GM18519 (cell line): ENCODE measurements around the gene ATCAY.
"Not testable (repeated sequence)": the region's sequence is repeated elsewhere in the genome, so short reads cannot be mapped to it uniquely, and the experiment has no call there.

ENCODE experiments used
- ATAC-seq: cut with Tn5 transposase; IDR thresholded peaks from one replicate; pipeline ENCODE4 v1.9.1; 2021; ENCODE audit warnings: mild to moderate bottlenecking, moderate library complexity; ENCODE audit not compliant: unreplicated experiment, low FRiP score

ATCAY gene

DNA sequence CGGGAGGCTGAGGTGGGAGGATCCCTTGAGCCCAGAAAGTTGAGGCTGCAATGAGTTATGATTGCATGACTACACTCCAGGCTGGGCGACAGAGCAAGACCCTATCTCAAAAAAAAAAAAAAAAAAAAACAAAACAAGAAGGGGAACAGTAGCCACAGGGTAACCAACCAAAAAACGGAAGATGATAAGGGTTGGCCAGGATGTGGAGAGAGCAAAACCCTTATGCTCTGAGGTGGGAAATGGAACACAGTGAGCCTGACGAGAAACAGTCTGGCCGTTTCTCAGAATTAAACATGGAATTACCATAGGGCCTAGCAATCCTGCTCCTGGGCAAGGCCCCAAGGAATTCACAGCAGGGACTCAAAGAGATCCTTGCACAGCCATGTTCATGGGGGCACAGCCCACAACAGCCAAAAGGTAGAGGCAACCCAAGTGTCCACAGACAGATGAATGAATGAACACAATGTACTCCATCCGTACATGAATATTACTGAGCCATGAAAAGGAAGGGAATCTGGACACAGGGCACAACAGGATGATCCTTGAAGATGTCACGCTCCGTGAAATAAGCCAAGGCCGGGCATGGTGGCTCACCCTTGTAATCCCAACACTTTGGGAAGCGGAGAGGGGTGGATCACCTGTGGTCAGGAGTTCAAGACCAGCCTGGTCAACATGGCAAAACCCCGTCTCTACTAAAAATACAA lies 63.7 kb downstream of the ATCAY start:
- ATAC-seq = no peak

DNA sequence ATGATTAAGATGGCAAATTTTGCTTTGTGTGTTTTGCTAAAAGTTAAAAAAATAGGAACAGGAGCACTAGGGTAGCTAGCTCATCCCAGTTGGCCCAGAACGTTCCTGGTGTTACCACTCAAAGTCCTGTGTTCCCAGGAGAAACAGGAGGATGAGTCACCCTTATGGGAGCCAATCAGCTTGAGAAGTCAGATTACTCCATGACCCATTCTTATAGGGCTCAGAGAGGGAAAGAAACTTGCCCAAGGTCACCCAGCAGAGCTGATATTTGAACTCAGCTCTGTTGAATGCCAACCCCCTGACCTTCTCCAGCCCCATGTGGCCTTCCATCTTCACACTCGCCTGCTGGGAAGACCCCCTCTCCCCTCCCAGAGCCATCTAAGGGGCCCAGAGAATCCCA lies 65.4 kb downstream of the ATCAY start:
- ATAC-seq = no peak

DNA sequence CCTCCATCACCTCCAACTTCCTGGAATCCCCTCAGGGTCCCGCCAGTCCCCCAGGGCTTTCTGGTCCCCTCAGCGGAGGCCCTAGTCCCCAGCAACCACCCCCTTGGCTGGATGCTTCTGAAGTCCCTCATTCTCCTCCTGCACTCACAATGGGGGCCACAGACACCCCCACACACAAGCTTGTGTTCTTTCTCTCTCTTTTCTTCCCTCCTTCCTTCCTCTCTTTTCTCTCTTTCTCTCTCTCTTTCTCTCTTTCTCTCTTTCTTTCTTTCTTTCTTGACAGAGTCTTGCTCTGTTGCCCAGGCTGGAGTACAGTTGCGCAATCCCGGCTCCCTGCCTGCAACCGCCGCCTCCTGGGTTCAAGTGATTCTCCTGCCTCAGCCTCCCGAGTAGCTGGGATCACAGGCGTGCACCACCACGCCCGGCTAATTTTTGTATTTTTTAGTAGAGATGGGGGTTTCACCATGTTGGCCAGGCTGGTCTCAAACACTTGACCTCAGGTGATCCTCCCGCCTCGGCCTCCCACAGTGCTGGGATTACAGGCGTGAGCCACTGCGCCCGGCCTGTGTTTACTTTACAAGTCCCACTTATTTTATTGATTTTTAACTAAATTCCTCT lies 66.9 kb downstream of the ATCAY start:
- not testable (repeated sequence) for ATAC-seq

DNA sequence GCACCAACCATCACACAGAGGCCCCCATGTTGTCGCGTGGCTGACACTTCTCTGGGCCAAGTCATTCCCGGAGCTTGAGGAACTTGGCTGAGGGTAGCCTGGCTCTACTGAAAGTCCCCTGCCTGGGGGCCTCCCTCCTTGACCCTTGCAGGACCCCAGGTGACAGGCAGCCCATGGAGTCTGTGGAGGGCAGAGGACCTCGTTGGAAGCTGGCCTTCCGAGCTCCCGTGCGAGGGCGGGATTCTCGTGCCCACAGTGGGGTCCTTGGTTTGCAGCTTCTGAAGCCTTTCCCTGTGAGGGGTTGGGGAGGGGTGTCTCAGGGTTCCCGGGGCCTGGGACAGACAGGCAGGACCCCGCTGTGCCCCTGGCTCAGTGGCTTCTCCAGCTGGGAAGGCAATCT lies 68.8 kb downstream of the ATCAY start:
- no peak for ATAC-seq

DNA sequence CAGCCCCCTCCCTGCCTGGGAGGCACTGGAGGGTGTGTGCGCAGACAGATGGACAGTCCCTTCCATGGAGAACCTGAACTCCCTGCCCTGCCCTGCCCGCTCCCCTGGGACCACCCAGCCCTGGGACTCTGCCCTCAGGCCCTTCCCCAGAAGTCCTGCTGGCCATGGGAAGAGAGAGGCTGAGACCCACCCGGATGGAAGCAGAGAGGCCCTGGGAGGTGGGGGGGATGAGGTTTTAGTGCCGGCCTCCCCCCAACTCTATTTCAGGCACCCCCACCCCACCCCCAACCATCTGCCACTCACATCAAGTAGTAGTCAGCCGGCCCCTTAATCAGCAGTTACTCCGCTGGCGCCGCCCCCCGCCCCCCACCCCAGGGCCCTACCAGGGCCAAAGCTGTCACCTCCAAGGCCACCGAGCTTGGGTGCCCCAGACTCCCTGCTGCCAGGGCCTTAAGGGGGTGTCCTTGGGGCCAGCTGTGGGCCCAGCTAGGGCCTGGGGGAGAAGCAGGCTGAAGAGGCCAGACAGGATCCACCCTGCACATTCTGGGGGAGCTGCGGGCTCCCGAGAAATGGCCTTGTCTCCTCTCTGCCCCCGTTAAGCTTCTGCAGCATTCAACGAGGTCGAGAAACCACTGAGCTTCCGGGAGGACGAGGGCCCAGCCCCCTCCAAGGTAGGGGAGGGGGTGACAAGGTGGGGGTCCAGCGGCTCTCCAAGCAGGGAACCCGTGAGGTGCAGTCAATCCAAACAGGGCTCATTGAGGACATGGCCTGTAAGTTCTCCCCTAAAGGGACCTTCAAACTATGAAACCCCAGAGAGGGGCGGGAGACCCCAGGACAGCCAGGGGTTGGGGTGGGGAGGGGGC lies 69.7 kb downstream of the ATCAY start:
- ATAC-seq = no peak

DNA sequence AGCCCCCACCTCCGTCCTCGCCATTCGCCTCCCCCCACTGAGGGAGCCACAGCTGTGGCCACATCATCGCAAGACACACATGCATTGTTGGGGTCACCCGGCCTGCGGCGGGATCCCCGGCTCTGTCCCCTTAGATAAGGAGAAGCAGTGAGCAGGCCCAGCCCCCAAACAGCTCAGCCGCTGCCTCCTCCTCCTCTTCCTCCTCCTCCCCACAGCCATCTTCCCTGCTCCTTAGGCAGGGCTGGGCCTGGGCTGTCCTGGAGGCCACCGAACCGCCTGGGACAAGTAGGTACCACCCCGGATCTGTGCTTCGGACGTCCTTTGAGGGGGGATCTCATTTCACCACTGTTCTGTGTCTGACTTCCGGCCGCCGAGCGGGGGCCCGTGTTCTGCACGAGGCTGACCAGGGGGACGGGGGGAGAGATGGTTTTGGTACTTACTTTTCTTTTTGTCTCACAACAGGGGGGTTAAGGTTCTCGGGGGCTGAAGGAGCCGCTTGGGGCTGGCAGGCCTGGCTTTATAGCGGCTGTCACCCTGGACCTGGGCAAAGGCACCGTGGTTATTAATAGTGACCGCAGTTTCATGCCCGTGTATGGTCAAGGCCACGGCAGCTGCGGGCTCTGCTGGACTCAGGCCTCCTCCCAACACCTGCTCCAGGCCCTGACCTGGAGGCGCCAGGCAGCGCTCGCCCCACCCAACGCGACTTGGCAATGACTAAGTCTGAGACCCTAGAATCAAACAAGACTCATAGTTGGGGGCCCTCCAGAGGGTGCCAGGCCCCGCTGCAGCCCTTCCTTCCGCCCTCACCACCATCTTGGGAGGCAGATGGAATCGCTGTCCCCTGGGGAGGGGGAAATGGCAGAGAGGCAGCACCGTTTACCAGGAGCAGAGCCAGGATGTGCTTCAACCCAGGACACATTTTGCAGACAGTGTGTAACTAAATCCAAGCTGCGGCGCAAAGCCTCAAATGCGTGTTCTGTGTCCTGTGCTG lies 70.7 kb downstream of the ATCAY start:
- no peak for ATAC-seq

DNA sequence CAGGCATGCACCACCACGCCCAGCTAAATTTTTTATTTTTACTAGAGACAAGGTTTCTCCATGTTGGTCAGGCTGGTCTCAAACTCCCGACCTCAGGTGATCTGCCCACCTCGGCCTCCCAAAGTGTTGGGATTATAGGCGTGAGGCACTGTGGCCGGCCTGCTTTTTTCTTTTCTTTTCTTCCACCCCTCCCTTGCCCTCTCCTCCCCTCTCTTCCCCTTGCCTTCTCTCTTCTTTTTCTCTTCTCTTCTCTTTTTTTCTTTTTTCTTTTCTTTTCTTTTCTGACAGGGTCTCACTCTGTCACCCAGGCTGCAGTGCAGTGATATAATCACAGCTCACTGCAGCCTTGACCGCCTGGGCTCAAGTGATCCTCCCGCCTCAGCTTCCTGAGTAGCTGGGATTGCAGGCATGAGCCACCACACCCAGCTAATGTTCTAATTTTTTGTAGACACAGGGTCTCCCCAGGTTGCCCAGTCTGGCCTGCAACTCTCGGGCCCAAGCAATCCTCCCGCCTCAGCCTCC lies 72.3 kb downstream of the ATCAY start:
- not testable (repeated sequence) for ATAC-seq

DNA sequence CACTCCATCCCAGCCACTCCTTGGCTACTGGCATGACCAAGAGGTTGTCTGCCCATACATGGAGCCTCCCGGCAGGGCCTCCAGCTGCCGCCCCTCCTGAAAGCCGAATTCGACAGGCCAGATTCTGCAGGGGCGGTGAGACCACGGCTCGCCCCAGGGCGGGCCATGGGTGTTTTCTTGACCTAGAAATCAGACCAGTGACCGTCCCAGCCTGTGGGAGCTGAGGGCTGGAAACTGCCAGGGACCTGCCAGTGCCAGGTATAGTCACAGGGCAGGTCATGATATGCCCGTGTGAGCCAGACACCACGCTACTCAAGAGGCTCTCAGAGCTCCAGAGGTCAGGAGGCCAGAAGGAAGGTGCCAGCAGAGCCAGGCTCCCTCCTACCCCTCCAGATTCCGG lies 73.6 kb downstream of the ATCAY start:
- ATAC-seq = no peak

DNA sequence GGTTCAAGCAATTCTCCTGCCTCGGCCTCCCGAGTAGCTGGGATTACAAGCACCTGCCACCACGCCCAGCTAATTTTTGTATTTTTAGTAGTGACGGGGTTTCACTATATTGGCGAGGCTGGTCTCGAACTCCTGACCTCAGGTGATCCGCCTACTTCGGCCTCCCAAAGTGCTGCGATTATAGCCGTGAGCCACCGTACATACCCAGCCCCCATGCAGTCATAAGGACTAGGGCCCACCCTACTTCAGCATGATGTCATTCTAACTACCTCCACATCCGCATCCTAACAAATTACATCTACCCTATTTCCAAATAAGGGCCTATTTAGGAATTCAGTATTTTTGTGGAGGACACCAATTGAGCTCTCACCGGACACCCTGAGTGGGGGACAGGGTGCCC lies 74.8 kb downstream of the ATCAY start:
- ATAC-seq = not testable (repeated sequence)

DNA sequence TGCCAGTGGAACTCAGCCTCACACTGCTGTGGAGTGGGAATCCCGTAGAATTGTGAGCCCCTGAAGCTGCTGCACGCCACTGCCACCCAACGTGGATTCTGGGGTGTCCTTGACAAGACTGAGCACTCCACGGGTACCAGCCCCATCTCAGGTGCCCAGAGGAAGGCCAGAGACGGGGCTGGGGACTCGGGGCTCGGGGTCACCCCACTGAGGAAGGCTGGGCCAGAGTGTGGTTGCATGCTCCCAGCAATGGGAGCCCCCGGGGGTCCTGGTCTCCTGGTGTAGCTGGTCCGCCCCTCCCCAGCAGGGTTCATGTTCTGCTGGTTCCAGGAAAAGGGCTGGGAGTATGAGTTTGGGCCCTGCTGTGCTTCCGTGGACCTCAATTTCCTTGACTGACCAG lies 75.2 kb downstream of the ATCAY start:
- no peak for ATAC-seq

DNA sequence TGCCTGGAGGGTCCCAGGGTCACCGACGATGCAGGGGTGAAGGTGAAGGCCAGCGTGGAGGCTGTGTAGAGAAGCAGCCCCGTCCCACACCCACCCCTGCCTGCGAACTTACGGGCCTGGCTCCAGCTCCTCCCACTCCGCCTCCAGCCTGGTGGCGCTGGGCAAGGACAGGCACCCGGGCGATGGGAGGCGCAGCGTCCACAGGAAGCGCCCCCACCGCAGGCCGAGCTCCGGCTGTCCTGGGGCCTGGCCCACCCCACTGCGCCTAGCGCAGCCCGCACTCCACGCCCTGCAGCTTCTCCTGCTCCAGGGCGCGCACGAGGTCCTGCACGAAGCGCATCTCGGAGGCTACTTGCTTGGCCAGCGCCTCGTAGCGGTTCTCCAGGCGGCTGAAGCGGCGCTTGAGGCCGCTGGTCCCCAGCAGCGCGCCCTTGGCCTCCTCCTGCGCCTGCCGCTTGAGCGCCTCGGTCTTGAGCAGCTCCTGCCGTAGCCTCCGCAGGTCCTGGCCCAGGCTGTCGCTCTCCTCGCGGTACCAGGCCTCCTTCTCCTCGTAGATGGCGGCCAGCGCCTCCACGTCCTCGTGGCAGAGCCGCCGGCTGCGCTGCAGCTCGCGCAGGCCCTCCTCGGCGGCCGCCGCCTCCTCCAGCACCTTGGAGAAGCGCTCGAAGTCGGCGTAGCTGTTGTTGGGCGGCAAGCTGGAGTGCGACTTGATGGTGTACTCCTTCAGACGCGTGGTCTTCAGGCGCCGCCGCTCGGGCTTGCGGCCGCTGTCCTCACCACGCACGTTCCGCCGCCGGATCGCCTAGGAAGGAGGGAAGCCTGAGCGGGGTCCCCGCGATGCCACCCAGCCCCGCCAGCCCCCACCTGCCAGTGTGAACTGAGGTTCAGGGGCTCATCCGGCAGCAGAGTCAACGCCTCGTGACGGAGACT lies 78.6 kb downstream of the ATCAY start:
- ATAC-seq = no peak

DNA sequence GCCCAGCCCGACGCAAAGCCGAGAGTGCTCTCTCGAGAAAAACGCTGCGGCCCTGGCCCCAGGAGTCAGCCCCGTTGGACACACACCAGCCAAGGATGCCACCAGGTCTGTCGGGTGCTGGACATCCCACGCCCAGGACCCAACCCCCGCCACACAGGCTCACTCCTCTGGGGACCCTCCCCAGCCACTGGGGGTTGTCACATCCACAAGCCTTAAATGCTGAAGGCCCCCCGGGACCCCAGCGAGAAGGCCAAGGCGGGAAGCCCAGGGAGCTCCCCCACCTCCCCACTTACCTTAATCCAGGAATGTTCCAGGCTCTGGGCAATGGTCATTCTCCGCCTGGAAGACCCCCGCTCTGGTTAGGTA lies 79.3 kb downstream of the ATCAY start:
- no peak for ATAC-seq

DNA sequence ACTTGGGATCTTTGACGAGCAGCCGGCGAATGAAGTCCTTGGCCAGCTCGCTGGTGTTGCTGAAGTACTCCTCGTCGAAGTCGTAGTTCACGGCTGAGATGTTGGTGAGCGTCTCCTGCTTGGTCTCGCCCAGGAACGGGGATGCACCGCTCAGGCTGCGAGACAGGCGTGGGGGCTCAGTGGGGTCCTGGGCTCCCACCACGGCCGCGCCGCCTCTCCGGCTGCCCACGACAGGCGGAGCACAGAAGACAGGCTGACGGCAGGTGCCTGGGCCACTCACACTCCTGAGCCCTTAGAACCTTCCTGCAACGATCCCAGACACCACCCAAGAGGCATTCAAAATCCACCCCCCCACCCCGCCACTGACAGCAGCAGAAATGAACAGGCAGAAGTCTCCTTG lies 80.5 kb downstream of the ATCAY start:
- ATAC-seq = no peak

DNA sequence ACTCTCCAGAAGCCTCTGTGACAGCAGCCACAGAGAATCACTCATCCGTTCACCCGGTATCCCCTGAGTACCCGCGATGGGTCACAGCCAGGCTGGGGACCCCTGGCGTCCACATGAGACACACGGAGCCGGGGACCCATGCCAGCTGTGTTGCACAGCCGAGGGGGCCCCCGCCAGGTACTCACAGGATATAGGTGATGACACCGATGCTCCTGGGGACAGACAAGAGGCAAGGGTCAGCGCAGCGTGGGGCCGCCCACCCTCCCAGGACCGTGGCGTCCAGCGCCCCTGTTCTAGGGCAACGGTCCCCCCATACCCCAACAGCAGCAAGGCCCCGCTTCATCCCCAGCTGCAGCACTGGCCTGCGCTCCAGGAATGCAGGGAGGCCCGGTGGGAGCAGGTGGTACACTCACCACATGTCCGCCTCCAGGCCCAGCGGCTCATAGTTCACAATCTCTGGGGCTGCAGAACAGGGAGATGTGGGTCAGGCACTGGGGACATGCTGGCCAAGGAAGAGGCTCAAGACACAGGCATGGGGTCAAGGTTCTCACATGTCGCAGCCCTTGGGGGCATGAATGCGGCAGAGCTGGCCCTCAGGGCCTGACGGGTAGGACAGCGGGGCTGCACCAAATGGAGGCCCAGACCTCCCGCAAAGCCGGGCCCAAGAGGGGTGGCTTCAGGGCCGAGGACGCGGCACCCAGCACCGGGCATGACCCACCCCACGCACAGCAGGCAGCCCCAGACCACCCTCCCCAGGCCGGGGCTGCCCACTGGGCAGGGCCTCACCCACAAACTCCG lies 83.2 kb downstream of the ATCAY start:
- no peak for ATAC-seq

DNA sequence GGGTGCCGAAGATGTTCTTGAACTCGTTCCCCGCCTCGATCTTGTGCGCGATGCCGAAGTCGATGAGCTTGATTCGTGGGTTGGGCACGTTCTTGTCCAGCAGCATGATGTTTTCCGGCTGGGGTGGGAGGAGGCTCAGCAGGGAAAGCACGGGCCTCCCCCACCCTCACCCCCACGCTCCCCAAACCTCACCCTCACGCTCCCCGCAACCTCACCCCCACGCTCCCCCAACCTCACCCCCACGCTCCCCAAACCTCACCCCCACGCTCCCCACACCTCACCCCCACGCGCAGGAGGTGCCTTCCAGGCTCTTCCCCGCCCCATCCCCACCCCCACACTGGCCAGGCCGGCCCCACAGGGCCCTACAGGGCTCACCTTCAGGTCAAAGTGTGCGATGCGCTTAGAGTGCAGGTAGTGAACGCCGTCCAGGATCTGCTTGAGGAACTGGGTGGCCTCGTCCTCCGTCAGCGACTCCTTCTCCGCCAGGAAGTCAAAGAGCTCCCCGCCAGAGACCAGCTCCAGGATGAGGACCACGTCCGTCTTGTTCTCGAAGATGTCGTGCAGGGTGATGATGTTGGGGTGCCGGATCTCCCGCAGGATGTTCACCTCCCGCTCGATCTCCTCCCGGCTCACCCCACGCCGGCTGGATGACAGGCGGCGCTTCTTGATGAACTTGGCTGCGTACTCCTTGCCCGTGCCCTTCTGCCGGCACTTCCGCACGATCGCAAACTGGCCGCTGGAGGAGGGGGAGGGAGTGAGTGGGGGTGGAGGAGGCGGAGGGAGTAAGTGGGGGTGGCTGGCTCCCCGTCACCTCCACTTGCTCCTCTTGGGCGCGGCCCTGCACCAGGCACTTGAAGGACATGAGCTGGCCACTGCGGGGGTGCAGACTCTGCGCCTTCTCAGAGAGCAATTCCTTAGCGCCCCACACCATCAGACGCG lies 84.0 kb downstream of the ATCAY start:
- ATAC-seq = no peak

DNA sequence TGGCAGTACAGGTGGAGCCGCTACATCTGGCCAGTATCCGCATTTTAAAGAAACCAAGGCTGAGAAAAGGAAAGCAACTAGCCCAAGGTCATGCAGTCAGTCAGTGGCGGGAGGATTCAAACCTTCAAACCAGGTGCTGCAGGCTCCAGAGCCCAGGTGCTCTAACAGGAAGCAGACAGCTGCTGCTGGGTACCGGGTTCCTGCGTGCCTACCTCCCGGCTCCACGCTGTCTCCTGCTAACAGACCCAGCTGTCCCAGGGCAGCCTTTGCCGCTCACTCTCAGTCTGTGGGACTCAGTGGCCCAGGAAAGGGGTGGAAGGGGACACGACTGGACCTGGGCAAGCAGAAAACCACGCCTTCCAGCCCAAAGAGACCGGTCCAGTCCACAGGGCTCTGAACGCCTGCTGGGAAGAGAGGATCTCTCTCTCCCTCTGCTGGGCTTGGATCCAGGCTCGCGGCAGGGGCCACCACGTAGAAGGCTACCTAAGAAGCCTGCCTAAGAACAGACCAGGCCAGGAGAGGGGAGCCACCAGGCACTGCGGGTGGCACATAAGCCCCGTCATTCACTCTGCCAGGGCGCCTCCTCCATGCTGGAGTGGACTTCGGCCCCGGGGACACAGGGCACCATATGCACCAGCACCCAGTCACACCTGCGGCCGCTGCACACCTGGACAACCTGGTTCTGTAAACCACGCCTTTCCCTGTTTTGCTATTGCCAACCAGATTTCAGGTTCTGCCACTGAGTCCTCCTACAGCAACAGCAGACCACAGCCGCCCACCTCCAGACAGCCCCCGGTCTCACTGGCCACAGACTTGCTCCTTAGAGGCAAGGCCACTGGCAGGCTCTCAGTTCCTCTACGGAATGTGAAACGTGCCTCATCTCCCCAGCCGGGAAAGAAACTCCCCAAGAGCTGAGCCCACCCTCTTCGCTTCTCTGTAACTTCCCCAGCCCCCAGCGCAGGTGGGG lies 85.8 kb downstream of the ATCAY start:
- ATAC-seq = no peak
